Left forelimb (tissue), 1 donor: Measurements from ENCODE around the gene S100B.

ENCODE experiments used
- DNase-seq: peaks from one replicate; pipeline ENCODE4 v3.0.0-alpha.2; 2018; ENCODE audit warnings: low spot score

S100B gene

DNA sequence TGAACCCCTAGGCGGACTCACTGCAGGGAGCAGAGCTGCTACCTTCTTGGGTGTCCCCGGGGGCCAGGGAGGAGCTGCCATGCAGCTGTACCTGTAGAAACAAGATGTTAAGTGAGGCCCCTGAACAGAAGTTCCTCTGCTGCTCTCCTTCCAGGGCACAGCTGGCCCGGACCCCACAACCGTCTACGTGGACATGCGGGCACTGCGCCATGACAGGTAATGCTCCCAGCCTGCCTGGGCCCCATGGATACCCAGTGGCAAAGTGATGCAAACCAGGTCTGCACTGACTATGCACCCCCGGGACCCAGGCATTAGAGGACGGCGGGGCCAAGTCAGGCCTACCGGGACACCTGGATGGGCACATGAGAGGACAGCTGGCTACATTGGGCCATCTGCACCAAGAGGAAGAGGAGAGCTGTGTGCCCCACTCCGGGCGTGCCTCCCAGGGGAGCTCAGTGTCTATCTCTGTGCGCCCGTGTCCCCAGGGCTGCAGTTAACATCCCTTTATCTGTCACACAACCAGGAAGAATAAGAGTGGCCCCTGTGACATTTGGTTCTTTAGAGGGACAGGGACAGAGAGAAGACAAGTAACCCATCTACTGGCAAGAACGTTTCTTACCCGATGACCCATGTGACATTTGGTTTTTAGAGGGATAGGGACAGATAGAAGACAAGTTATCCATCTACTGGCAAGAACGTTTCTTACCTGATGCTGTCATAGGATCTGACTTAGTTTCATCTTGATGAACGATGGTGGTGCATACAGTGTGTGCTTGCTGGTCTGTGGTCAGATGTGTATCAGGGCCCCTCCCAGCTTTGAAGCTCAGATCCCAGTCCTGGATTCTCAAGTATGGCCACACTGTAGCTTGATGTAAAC is 44.1 kb downstream of the S100B start:
- no peak for DNase-seq

DNA sequence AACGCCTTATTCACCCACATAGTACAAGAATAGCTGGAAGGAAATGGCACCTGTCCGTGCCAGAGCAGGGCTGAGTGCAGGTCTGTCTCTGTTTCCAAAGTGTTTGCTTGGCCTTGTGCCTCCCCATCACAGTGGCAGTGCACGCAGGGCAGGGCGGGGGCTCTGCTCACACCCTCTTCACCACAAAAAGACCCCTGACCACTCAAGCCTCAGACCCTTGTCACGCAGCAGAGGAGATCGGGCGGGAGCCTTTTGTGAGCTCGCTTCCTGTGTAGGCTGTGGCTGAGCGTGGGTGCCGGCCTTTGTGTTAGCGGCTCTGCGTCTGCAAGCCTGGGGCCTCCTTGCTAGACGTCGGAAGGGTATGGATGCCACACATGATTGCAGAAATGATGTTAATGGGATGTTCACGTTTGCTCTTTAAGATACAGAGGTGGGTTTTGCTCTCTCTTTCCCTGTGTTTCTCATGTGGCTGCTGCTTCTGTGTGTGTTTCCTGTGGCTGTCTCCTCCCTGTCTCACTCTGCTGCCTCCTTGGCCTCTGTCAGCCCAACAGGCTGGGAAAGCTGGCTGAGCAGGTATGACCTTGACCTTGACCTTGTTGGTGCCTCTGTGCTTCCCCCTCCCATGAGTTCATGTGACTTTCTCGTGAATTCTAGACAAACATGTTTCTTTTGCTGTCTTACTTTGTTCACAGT is 45.4 kb downstream of the S100B start:
- DNase-seq = no peak

DNA sequence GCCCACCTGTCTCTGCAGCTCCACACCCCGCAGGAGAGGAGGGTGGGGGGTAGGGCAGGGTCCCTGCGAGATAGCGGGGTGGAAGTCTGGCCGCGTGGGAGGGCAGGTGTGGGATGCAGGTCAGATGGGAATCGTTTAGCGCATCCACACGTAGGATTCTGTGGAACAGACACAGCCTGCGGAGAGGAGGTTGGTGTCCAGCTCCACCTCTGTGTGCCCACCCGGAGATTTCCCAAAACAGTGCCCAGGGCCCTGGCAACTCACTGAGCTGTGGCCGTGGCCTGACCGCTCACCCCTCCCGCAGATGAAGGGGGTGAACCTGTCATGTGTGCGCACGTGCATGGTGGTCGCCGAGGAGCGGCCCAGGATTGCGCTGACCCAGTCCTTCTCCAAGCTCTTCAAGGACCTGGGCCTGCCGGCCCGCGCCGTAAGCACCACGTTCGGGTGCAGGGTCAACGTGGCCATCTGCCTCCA is 46.9 kb downstream of the S100B start:
- DNase-seq = no peak

DNA sequence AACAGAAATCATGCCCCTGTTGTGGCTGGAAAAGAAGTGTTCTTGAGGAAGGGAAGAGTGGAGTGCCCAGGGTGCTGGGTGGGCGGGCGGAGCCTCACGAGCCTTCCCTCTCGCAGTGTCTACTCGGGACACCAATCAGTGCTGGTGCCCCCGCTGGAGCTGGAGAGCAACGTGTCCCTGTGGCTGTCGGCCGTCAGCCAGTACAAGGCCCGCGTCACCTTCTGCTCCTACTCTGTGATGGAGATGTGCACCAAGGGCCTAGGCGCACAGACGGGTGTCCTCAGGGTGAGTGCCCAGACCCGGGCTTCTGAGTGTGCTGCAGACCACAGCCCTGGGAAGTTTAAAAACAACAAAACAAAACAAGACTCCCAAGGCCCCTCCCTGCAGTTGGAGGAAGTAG is 47.4 kb downstream of the S100B start:
- no peak for DNase-seq

DNA sequence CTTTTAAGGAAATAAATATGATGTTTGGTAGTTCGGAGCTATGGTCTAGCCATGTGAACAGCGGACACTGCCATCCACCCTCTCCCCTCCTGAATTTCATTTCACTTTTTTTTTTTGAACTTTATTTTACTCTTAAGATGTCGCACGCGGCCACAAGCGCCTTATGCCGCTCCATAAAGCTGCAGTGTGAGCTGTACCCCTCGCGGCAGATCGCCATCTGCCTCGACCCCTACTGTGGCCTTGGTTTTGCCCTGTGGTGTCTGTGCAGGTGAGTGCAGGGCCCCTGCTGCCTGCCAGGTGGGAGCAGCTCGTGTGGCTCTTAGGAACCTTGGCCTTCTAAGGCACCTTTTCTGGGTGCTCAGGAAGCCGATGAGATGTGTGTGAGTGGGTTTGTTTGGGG is 48.1 kb downstream of the S100B start:
- DNase-seq = no peak

DNA sequence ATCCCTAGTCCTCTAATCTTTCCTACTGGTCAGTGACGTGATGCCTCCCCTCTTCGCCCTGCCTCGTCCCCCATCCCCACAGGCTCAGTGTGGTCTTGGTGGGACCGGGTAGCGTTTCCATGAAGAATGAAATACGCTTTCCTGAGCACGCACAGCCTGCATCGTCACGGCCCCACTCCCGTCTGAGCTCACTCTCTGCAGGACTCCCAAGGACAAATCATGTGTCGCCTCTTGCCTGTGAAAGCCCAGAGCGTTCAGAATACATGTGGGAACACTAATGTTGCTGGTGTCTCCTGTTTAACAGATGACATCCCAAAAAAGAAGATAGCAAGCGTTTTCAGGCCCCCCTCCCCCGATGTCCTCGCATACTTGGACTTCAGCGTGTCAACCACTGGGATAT is 49.2 kb downstream of the S100B start:
- DNase-seq = no peak

DNA sequence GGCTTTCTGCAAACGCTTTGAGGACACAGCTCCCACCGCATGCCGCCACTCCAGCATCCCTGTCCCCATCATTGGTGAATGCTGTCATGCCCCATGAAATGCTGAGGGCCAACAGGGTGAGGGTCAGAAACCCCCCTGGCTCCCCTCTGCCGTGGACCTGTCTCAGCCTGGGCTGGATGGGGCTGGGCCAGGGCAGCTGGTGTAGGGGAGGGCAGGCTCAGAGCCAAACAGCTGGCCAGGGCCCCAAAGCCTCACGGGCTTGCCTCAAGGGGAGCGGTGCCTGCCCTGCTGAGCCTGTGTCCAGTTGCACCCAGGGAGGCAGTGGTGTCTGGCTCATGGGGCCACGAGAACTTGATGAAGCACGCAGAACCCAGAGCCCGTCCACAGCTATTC is 49.7 kb downstream of the S100B start:
- no peak for DNase-seq

DNA sequence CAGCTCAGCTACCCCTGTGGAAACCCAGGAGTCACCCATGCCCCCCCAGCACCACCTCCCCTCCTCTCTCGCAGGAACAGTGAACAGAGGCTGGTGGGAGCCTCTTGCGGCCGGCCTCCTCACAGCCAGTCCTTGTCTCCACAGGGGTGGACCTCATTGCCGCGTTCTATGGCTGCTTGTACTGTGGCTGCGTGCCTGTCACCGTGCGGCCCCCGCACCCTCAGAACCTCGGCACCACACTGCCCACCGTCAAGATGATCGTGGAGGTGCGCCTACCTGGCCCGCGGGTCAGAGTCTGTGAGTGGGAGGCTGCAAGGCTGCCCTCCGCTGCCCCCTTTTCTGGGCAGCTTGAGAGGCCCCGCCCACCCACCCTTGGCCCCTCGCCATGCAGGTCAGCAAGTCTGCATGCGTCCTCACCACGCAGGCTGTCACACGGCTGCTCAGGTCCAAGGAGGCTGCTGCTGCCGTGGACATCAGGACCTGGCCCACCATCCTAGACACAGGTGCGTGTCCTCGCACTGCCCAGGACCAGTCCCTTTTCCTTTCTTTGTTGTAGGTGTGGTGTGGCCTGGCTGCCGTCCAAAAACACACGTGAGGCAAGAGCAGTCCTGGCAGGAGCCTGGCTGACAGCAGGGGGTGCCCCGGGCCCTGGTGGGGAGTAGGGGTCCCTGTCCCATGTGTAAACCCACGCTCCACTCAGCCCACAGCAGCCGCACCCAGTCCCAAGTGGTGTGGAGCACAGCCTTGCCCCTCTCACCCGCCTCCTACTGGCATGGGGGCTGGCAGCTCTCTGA is 50.3 kb downstream of the S100B start:
- DNase-seq = no peak

DNA sequence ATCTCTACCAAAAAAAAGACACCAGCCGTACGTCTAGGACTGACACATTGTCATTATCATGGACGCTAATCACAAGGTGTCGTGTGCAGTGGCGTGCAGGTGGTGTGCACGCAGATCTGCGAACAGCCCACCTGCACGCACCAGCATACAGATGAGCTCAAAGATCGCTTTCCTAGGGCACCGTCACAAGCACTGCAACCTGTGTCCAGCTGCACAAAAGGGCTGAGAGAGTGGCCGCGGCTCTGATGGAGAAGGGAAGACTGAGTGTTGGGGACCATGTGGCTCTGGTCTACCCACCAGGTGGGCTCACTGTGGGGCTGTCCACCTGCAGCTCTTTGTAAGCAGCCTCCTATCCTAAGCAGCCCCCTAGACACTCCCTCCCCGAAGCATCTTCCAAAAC is 50.9 kb downstream of the S100B start:
- no peak for DNase-seq

DNA sequence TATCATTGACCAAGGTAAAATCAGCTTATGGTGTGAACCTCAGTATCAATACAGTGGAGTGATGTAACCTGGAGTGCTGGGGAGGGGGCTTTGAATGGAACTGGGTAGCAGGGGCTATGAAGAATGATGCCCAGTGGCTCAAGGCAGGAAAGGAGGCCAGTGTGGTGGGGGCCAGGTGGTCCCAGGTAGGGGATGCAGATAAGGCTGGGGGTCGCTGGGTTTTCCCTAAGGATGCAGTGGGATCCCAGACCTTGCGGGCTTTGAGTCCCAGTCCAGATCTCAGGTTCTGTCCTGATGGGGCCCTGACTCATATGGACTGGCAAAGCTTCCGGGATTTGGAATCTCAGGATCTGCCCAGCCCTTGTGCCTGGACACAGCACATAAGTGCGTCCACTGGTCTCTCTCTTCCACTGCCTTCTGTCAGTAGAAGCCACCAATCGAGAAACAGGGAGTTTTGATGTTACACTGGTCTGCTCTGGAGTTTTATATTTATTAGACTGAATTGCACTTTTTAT is 52.0 kb downstream of the S100B start:
- no peak for DNase-seq

DNA sequence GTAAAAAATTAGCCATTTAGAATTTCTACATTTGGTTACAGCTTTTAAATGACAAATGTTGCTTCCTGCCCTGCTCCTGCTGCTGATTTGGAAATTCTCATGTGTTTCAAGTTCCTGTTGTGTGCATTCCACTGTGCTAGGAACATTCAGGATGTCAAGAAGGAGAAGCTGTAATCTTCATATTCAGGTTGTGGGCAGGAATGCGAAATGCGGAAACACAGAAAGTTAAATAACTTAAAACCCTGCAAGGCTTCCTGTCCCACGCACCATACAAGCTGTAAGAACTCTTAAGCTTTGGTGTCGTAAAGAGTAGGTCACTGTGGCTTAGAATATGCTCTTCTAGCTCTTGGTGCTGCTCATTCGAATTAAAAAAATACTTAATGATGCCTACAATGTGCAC is 52.6 kb downstream of the S100B start:
- no peak for DNase-seq

DNA sequence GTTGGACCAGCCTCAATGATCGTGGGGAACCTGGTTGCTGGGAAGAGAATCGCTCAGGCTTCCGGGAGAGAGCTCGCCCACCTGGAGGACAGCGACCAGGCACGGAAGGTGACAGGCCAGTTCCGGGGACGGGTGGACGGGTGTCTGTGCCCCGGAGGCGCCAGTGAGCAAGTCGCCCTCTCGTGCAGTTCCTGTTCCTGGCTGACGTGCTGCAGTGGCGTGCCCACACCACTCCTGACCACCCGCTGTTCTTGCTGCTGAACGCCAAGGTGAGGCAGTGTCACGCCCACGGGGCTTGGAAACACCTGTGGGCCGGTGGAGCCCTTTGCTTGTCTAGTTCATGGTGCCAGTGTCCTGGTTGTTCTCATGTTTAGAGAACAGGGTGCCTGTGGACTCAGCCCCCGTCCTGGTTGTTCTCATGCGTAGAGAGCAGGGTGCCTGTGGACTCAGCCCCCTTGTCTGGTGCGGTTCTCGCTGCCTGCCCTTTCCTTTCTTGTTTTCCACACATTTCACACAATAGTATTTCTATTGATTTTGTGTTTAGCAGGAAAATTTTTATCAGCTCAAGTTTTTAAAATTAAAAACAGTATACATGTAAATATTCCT is 53.1 kb downstream of the S100B start:
- no peak for DNase-seq

DNA sequence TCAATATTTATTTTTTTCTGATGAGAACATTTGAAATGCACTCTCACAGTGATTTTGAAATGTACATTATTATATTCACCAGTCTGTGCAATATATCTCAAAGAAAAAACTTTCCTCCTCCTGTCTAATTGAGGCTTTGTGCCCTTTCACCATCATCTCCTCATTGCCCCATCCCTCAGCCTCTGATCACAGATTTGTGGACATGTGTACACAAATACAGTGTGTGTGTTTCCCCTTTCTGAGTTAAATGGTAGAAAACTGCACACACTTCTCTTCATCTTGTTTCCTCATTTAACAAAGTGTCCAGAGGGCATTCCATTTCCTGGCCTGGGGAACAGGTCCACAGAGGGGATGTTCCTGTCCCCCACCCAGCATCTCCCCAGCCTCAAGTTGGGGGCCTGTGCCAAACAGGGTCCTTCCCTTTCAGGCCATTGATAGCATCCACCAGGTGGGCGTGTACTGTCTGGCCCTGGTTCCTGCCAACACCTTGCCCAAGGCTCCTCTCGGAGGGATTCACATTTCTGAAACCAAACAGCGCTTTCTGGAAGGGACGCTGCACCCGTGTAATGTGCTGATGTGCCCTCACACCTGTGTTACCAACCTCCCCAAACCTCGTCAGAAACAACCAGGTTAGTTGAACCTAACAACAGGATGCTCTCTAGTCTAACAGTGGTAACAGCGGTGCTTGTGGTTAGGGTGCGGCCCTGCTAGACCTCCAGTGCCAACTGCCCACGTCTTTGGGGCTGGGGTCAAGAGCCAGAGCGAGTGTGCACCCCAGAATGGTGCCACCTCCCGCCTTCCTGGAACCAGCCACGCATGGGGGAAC is 54.6 kb downstream of the S100B start:
- DNase-seq = no peak

DNA sequence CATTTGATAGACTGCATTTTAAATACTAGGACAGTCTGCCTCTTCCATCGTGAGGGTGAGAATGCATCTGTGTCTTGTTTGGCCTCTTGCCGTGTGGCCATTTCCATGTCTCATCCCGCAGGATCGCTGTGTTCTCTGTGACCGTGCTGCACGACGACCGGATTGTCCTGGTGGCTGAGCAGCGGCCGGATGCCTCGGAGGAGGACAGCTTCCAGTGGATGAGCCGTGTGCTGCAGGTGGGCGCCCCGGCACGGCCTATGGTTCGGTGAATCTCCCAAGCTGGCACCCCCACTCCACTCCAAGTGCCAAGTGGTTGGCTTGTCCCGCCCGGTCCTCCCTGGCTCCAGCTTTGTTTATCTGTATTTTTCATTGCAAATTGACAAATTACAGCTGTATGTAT is 55.2 kb downstream of the S100B start:
- DNase-seq = no peak
